ENCODE measurements around the gene CRYGB.

- TF ChIP-seq CTCF (IDR thresholded peaks at IDR 0.05; ENCODE audit: poor library complexity, severe bottlenecking) (no peak), EZH2 (IDR thresholded peaks at IDR 0.05; ENCODE audit: borderline replicate concordance, insufficient read depth, low read length, poor library complexity, severe bottlenecking) (no peak)
These were observed 5.0 kb upstream of the CRYGB start for GRCh38 chr2:208150956-208151355.

All from neural cell (in vitro differentiated cells).